GM12892 (cell line): ENCODE data around the gene RNF151.

Experiments
- DNase-seq: peaks from one replicate; pipeline ENCODE4 v3.0.0; 2011; ENCODE audit not compliant: insufficient read length
- FAIRE-seq: peaks from 2 replicates; lab custom pipeline; 2011; peaks lifted over from hg19 to GRCh38; lab: Jason Lieb, UNC
- POLR2A ChIP-seq: IDR thresholded peaks from 2 replicates; pipeline ENCODE4 v1.6.1; 2011; ENCODE audit warnings: low read depth, low read length, control low read depth
- POLR2AphosphoS5 ChIP-seq: IDR thresholded peaks from 2 replicates; pipeline ENCODE4 v1.6.1; 2011; ENCODE audit warnings: low read depth, low read length, control low read depth
- TAF1 ChIP-seq: IDR thresholded peaks from 2 replicates; pipeline ENCODE4 v1.6.1; 2011; ENCODE audit warnings: low read depth, mild to moderate bottlenecking, control low read depth, low read length, borderline replicate concordance

The RNF151 gene

DNA sequence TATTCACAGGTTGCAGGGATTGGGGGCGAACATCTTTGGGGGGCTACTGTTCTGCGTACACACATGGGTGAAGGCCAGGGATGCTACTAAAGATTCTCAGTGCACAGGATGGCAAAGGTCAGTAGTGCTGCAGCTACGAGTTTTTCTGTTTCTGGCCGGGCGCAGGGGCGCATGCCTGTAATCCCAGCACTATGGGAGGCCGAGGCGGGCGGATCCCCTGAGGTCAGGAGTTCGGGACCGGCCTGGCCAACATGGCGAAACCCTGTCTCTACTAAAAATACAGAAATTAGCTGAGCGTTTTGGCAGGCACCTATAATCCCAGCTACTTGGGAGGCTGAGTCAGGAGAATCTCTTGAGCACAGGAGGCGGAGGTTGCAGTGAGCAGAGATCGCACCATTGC lies 46.9 kb downstream of the RNF151 start:
- no peak for FAIRE-seq

GRCh38 chr16:2015117-2015946 lies 48.7 kb downstream of the RNF151 start:
- DNase-seq (no peak), FAIRE-seq (no peak)
- TF ChIP-seq POLR2AphosphoS5 (no peak), POLR2A (no peak), TAF1 (no peak)

More for the DNA sequence above, 46.9 kb downstream of the RNF151 start:
- TF ChIP-seq POLR2AphosphoS5 (no peak), POLR2A (no peak), TAF1 (no peak)
- no peak for DNase-seq

- TF ChIP-seq TAF1 (no peak), POLR2A (no peak), POLR2AphosphoS5 (no peak)
- DNase-seq (no peak), FAIRE-seq (no peak)
Observed at GRCh38 chr16:2015947-2016208, 49.2 kb downstream of the RNF151 start.

- DNase-seq (no peak), FAIRE-seq (no peak)
- no peak for TF ChIP-seq POLR2AphosphoS5
Observed at GRCh38 chr16:2016407-2016922, 49.8 kb downstream of the RNF151 start.
